Stimulated activated memory B cell treated with anti-CD40 and anti-IgM and Interleukin-4, amounts not matched to agents 10 μg/mL and 1 μg/mL and 100 μg/mL, for 72 hours (primary cell): Measurements from ENCODE around the gene RAB11FIP4.

Experiments used
- ATAC-seq: fragments of 150-1000 bp; cut with Tn5 transposase; 2 replicates; pipeline ENCODE4 v1.10.0; 2021
- H3K27ac Mint-ChIP-seq: one replicate; pipeline ENCODE4 v1.8.0; 2022; ENCODE audit warnings: mild to moderate bottlenecking, mixed read lengths
- H3K27me3 Mint-ChIP-seq: one replicate; pipeline ENCODE4 v1.8.0; 2022; ENCODE audit warnings: mixed read lengths
- H3K36me3 Mint-ChIP-seq: one replicate; pipeline ENCODE4 v1.8.0; 2022; ENCODE audit warnings: mixed read lengths
- H3K4me1 Mint-ChIP-seq: one replicate; pipeline ENCODE4 v1.8.0; 2022; ENCODE audit warnings: mixed read lengths
- H3K4me3 Mint-ChIP-seq: one replicate; pipeline ENCODE4 v1.8.0; 2022; ENCODE audit warnings: mild to moderate bottlenecking, moderate library complexity, mixed read lengths
- H3K9me3 Mint-ChIP-seq: one replicate; pipeline ENCODE4 v1.8.0; 2022; ENCODE audit warnings: mixed read lengths

Gene RAB11FIP4

GRCh38 chr17:31472137-31472536 lies 80.7 kb downstream of the RAB11FIP4 start:
- Mint-ChIP-seq H3K4me3 (no peak overlapping the region), H3K27me3 (peaks cover 16% of the 10 kb centered on the region), H3K36me3 (no peaks in the 10 kb centered on the region), H3K27ac (no peak overlapping the region), H3K9me3 (no peaks in the 10 kb centered on the region), H3K4me1 (peaks cover 8% of the 10 kb centered on the region)
- ATAC-seq = no peak

DNA sequence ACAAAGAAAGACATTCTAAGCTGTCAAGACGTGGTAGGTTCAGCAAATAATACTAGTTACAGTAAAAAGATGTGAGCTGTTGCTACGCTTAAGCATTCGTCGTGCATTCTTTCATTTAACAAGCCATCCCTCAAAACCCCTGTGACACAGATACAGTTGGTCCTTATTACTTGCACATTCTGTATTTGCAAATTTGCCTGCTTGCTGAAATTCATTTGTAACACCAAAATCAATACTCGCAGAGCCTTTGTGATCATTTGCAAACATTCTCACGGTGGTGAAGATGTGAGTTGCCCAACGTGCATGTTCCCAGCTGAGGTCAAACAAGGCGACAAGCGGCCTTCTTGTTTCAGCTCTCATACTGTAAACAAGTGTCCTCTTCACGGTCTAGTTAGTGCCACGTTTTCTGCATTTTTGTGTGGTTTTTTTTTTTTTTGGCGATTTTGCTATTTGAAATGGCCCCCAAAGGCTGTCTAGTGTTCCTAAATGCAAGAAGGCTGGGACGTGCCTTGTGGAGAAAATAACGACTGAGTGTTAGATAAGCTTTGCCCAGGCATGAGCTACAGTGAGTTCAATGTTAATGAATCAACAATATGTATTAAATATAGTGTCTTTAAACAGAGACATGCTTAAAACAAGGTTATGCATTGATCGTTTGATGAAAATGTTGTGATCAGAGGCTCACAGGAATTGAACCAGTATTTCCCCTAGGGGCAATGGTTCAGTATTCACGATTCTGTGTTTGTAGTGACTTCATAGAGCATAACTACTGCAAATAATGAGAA lies 84.1 kb downstream of the RAB11FIP4 start:
- Mint-ChIP-seq H3K9me3 (no peaks in the 10 kb centered on the region), H3K36me3 (no peaks in the 10 kb centered on the region), H3K27me3 (peaks cover 23% of the 10 kb centered on the region), H3K4me3 (no peak overlapping the region), H3K27ac (no peak overlapping the region), H3K4me1 (no peaks in the 10 kb centered on the region)
- no peak for ATAC-seq

- ATAC-seq = no peak
- Mint-ChIP-seq H3K27me3 (peaks cover 23% of the 10 kb centered on the region), H3K4me3 (no peak overlapping the region), H3K4me1 (no peaks in the 10 kb centered on the region), H3K36me3 (no peaks in the 10 kb centered on the region), H3K9me3 (no peaks in the 10 kb centered on the region), H3K27ac (no peak overlapping the region)
These were observed 85.3 kb downstream of the RAB11FIP4 start for GRCh38 chr17:31476525-31477416.

DNA sequence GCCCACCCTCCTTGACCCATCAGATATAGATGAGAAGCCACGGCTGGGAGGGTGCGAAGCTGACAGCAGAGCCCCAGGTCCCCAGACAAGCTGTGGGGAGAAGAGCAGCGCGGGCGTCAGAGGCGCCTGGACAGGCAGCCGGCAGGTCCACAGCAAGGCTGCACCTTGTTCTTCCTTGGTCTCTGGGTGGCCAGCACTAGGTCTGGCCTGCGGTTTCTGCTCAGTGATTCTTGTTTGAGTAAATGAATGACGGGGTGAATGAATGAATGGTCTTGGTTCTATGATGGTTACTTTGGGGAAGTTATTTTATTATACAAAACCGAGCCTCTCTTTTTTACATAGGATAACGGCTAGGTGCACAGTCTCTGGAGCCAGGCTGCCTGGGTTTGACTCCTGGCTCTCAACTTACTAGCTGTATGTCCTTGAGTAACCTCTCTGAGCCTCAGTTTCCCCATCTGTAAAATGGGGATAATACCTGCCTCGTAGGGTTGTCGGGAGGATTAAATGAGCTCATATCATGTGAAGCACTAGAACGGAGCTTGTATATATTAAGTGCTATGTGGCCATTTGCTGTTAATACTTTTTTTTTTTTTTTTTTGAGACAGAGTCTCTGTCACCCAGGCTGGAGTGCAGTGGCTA lies 86.1 kb downstream of the RAB11FIP4 start:
- Mint-ChIP-seq H3K27ac (no peak overlapping the region), H3K4me1 (no peaks in the 10 kb centered on the region), H3K36me3 (no peaks in the 10 kb centered on the region), H3K27me3 (peaks cover 17% of the 10 kb centered on the region), H3K9me3 (no peaks in the 10 kb centered on the region), H3K4me3 (no peak overlapping the region)
- no peak for ATAC-seq

GRCh38 chr17:31479062-31479408 lies 87.6 kb downstream of the RAB11FIP4 start:
- no peak for ATAC-seq
- no peaks in the 10 kb centered on the region for H3K36me3 Mint-ChIP-seq

DNA sequence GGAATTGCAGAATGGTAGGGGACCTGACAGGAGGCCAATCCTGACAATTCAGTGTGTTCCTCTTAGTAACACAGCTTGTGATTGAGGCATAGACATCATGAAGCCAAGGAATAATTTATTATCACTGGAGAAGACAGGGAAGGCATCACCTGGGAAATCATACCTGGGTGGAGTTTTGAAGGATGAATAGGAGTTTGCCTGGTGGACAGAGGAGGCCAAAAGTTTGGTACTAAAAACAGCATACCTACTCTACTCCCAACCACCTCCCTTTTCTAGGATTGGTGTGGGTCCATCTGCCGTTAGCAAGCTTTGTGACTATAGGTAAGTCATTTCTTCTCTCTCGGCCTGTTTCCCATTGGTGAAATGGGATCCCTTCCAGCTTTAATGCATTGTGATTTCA lies 88.0 kb downstream of the RAB11FIP4 start:
- no peak for ATAC-seq
- no peak overlapping the region for H3K4me3 Mint-ChIP-seq
- H3K9me3 Mint-ChIP-seq = no peaks in the 10 kb centered on the region
- no peak overlapping the region for H3K27ac Mint-ChIP-seq
- no peaks in the 10 kb centered on the region for H3K4me1 Mint-ChIP-seq
- H3K36me3 Mint-ChIP-seq = no peaks in the 10 kb centered on the region
- H3K27me3 Mint-ChIP-seq = peaks cover 9% of the 10 kb centered on the region

More at GRCh38 chr17:31479062-31479408, 87.6 kb downstream of the RAB11FIP4 start:
- no peaks in the 10 kb centered on the region for H3K4me1 Mint-ChIP-seq
- H3K27me3 Mint-ChIP-seq = peaks cover 9% of the 10 kb centered on the region
- no peak overlapping the region for H3K4me3 Mint-ChIP-seq
- no peak overlapping the region for H3K27ac Mint-ChIP-seq
- no peaks in the 10 kb centered on the region for H3K9me3 Mint-ChIP-seq

DNA sequence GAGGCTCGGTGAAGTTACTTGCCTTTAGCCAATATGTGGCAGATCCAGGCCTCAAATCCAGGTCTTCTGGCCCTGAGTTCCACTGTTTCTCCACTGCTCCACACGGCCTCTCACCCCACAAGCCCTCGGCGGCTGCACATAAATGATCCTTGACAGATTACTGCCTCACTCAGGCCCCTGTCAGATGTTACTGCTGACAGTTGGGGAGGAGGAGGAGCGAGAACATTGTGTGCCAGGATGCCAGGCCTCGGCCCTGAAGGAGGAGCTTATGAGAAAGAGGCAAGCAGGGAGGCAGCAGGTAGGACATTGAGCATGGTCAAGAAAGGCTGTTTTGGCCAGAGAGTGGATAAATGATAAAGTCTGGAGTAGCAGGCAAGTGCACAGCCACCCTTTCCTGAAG lies 88.6 kb downstream of the RAB11FIP4 start:
- Mint-ChIP-seq H3K4me3 (no peak overlapping the region), H3K27me3 (peaks cover 9% of the 10 kb centered on the region), H3K4me1 (no peaks in the 10 kb centered on the region), H3K9me3 (no peaks in the 10 kb centered on the region), H3K36me3 (no peaks in the 10 kb centered on the region), H3K27ac (no peak overlapping the region)
- ATAC-seq = no peak

DNA sequence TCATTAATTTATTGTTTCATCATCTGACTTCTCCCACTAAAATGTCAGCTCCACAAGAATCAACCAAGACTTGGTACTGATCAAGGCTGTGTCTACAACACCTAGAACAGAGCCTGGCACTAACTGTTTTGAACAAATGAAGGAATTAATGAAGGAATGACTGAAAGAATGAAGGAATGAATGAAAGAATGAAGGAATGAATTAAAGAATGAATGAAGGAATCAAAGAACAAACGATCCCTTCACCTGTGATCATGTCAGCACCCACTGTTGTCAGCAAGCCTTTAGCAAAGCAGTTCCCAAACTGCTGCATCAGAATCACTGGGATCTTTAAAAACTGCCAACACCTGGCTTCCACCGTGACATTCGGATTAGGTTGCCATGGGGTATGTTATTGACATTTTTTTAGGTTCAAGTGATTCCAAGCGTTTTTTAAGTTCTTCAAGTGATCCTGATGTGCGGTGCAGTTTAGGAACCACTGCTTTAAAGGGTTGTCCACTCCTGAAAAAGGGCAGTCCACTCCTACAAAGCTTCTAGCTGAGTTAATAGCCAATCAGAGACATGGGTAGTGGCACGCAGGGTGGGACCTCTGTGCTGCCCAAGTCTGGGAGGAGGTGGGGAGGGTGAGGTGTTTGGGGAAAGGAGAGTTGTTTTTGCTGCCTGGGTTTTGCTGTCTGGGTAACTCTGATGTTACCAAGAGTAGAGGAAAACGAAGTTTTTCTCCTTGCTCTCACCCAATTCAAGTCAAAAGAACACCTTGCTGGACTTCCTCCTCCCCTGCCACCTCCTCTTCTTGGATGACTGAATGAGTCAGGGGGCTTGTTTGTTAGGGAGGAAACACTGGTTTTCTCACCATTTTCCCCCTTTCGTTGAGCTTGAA lies 89.7 kb downstream of the RAB11FIP4 start:
- H3K9me3 Mint-ChIP-seq = no peaks in the 10 kb centered on the region
- H3K36me3 Mint-ChIP-seq = no peaks in the 10 kb centered on the region
- no peak overlapping the region for H3K4me3 Mint-ChIP-seq
- H3K27ac Mint-ChIP-seq = no peak overlapping the region
- H3K27me3 Mint-ChIP-seq = peaks cover 9% of the 10 kb centered on the region
- H3K4me1 Mint-ChIP-seq = no peaks in the 10 kb centered on the region
- ATAC-seq = no peak

DNA sequence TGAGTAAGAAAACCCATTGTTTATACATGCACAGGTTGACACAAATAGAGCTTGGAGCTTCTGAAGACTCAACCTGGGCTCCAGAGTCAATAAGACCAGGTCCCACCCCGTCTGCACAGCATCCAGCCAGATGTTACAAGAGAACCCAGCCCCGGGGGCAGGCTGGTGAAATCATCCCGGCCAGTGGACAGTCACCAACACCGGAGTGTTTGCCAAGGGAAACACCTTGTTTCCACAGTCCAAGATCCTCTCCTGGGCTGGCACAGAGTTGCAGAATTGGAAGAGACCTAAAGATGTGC lies 90.3 kb downstream of the RAB11FIP4 start:
- Mint-ChIP-seq H3K9me3 (no peaks in the 10 kb centered on the region), H3K4me3 (no peak overlapping the region), H3K27ac (no peak overlapping the region), H3K27me3 (peaks cover 9% of the 10 kb centered on the region), H3K4me1 (peaks cover 4% of the 10 kb centered on the region), H3K36me3 (no peaks in the 10 kb centered on the region)
- no peak for ATAC-seq

DNA sequence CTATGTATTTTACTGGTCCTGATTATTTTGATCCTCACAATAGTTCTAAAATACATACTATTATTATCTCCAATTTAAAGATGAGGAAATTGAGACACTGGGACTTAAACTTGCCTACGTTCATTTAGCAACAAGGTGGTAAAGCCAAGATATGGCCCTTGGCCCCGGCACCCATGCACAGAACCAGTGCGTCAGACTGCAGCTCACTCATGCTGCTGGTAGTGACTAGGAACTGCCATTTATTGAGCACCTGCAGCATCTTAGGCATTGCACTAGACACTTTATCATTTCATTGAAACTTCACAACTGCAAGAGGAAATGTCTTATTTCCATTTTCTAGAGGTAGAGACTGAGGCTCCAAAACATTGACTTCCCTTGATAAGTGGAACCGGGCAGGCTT lies 93.3 kb downstream of the RAB11FIP4 start:
- H3K4me1 Mint-ChIP-seq = peaks cover 26% of the 10 kb centered on the region
- H3K4me3 Mint-ChIP-seq = no peak overlapping the region
- H3K9me3 Mint-ChIP-seq = no peaks in the 10 kb centered on the region
- H3K27ac Mint-ChIP-seq = peak overlapping the region; percentile 24
- no peaks in the 10 kb centered on the region for H3K27me3 Mint-ChIP-seq
- ATAC-seq = no peak
- H3K36me3 Mint-ChIP-seq = no peaks in the 10 kb centered on the region

DNA sequence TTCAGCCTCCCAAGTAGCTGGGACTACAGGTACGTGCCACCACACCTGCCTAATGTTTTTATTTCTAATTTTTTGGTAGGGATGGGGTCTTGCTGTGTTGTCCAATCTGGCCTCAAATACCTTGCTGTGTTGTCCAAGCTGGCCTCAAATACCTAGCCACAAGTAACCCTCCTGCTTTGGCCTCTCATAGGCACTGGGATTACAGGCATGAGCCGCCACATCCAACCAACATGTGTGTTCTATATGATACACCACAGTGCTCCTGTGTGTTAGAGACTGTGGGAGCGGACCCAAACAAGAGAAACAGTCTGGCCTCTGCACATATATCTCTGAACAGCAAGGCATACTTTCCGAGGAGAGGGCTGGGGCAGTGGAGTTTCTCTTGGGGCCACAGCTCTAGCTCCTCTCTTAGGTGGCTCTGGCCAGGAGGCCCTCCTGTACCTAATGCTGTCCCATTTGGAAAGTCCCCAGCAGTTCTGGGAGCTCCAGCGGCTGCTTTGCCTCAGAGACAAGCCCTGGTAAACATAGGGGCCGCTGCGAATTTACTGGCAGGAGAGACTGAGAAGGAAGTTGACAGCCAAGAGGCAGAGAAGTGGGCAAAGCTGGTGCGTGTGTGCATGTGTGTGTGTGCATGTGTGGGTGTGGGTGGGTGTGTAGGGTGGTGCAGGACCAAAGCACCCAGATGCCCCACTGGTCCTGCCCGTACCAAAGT lies 95.0 kb downstream of the RAB11FIP4 start:
- ATAC-seq = no peak

DNA sequence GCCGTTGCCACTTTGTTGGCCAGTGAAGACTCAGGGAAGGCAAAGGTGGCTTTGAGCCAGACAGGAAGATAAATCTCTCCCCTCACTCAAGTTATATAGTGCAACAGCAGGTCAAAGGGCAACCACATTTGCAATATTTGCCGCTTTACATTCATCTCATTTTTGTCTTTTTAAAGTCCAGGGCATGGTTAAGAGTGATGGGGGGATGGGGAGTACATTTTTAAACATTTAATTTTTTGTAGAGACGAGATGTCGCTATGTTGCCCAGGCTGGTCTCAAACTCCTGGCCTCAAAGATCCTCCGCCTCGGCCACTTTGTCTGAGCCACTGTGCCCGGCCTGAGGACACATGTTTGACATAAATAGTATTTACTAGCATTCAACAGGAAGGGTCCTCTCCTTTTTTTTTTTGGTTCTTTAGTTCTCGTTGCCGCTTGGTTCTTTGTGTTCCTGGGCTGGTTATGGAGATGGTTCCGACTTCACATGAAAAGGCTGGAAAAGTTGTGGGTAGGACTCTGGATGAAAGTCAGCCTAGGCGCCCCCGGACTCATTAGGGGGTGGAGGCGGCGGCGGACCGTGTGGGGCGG lies 95.7 kb downstream of the RAB11FIP4 start:
- ATAC-seq = no peak
- Mint-ChIP-seq H3K9me3 (no peaks in the 10 kb centered on the region), H3K27me3 (no peaks in the 10 kb centered on the region), H3K27ac (peak overlapping the region; percentile 90), H3K4me1 (peaks cover 49% of the 10 kb centered on the region), H3K4me3 (peak overlapping the region; percentile 90), H3K36me3 (no peaks in the 10 kb centered on the region)

More for the DNA sequence above, 95.0 kb downstream of the RAB11FIP4 start:
- no peaks in the 10 kb centered on the region for H3K27me3 Mint-ChIP-seq
- H3K9me3 Mint-ChIP-seq = no peaks in the 10 kb centered on the region
- H3K4me1 Mint-ChIP-seq = peaks cover 43% of the 10 kb centered on the region
- H3K4me3 Mint-ChIP-seq = peak overlapping the region; percentile 90
- H3K36me3 Mint-ChIP-seq = no peaks in the 10 kb centered on the region
- H3K27ac Mint-ChIP-seq = peak overlapping the region; percentile 90

GRCh38 chr17:31487648-31488263 lies 96.3 kb downstream of the RAB11FIP4 start:
- Mint-ChIP-seq H3K36me3 (no peaks in the 10 kb centered on the region), H3K27me3 (no peaks in the 10 kb centered on the region), H3K4me3 (peak overlapping the region; percentile 97), H3K27ac (peak overlapping the region; percentile 90), H3K9me3 (no peaks in the 10 kb centered on the region), H3K4me1 (peaks cover 55% of the 10 kb centered on the region)
- peak; percentile 92 for ATAC-seq
